H1 (cell line): ENCODE data around the gene LMBR1. TPM values are rescaled to one million over a fixed set of nuclear protein-coding genes. Genes with fewer than 3 reads are reported as not detected.
"Not testable (repeated sequence)": the region's sequence is repeated elsewhere in the genome, so short reads cannot be mapped to it uniquely, and the experiment has no call there.

Experiments
- CTCF ChIA-PET: fragments of 300-600 bp; sonication (Branson Sonifier 250); formaldehyde crosslinking; loops from one replicate; lab custom pipeline; 2021; ENCODE audit not compliant: partially characterized antibody; lab: Charles Lee
- POLR2A ChIA-PET: fragments of 300-600 bp; sonication (Branson Sonifier 250); formaldehyde crosslinking; loops from one replicate; lab custom pipeline; 2021; ENCODE audit warnings: inconsistent platforms; ENCODE audit not compliant: partially characterized antibody; lab: Charles Lee
- DNase-seq, 2 experiments: peaks; one replicate each; pipeline versions ENCODE4 v3.0.0 to v3.0.0-alpha.2; 2010 to 2022; ENCODE audit warnings: low spot score in 2 of 2, low read depth in 1 of 2, mixed read lengths in 1 of 2
- FAIRE-seq: peaks from 2 replicates; lab custom pipeline; 2011; peaks lifted over from hg19 to GRCh38; lab: Jason Lieb, UNC
- H2AFZ ChIP-seq: 2 replicates; pipeline ENCODE4 v1.8.1; 2012; ENCODE audit warnings: low read length, inconsistent platforms
- H2AK5ac ChIP-seq: 2 replicates; pipeline ENCODE4 v1.6.1; 2013; ENCODE audit warnings: low read depth, low read length
- H2BK120ac ChIP-seq: replicated peaks from 2 replicates; pipeline ENCODE3; 2013; ENCODE audit warnings: low read depth, low read length, inconsistent platforms
- H2BK12ac ChIP-seq: 2 replicates; pipeline ENCODE4 v1.6.1; 2013; ENCODE audit warnings: low read depth, low read length
- H2BK15ac ChIP-seq: 2 replicates; pipeline ENCODE4 v1.6.1; 2013; ENCODE audit warnings: low read length
- H2BK20ac ChIP-seq: 2 replicates; pipeline ENCODE4 v1.6.1; 2013; ENCODE audit warnings: low read length
- H2BK5ac ChIP-seq: 2 replicates; pipeline ENCODE4 v1.6.1; 2013; ENCODE audit warnings: low read depth, low read length
- H3K14ac ChIP-seq: 2 replicates; pipeline ENCODE4 v1.6.1; 2013; ENCODE audit warnings: inconsistent platforms; ENCODE audit not compliant: insufficient read length
- H3K18ac ChIP-seq: 2 replicates; pipeline ENCODE4 v1.6.1; 2013; ENCODE audit warnings: low read length; ENCODE audit errors: extremely low read depth
- H3K23ac ChIP-seq: 2 replicates; pipeline ENCODE4 v1.6.1; 2013; ENCODE audit warnings: inconsistent platforms; ENCODE audit not compliant: insufficient read length
- H3K23me2 ChIP-seq: 2 replicates; pipeline ENCODE4 v1.6.1; 2013; ENCODE audit warnings: low read depth, low read length
- H3K27ac ChIP-seq: 2 replicates; pipeline ENCODE4 v1.6.1; 2011; ENCODE audit warnings: low read depth, low read length, inconsistent platforms
- H3K27me3 ChIP-seq, 4 experiments: replicated peaks in 1 of 4; 1 replicate in 1 of 4; 2 replicates in 3 of 4; pipeline versions ENCODE4 v1.6.1 to v1.8.1; 2011 to 2013; ENCODE audit warnings: low read length in 3 of 4, mild to moderate bottlenecking in 3 of 4, inconsistent platforms in 2 of 4, mixed read lengths in 2 of 4, moderate library complexity in 1 of 4; ENCODE audit not compliant: control insufficient read depth in 3 of 4, insufficient read depth in 3 of 4; ENCODE audit errors: extremely low read depth in 1 of 4
- H3K36me3 ChIP-seq, 4 experiments: 2 replicates each; pipeline versions ENCODE4 v1.6.1 to v1.8.1; 2011 to 2013; ENCODE audit warnings: mild to moderate bottlenecking in 4 of 4, low read length in 3 of 4, moderate library complexity in 2 of 4, control low read depth in 1 of 4, inconsistent platforms in 1 of 4; ENCODE audit not compliant: insufficient read depth in 4 of 4, control insufficient read depth in 2 of 4
- H3K4ac ChIP-seq: replicated peaks from 2 replicates; pipeline ENCODE3; 2013; ENCODE audit warnings: low read length, low read depth, mixed read lengths, inconsistent platforms; ENCODE audit not compliant: insufficient read length
- H3K4me1 ChIP-seq, 4 experiments: replicated peaks in 1 of 4; 1 replicate in 1 of 4; 2 replicates in 3 of 4; pipeline versions ENCODE4 v1.6.1 to v1.8.1; 2011 to 2013; ENCODE audit warnings: low read length in 3 of 4, inconsistent platforms in 2 of 4, mixed read lengths in 1 of 4; ENCODE audit not compliant: insufficient read depth in 4 of 4, control insufficient read depth in 3 of 4
- H3K4me2 ChIP-seq, 2 experiments: 2 replicates each; pipeline versions ENCODE4 v1.6.1 to v1.8.1; 2011 to 2013; ENCODE audit warnings: low read depth in 2 of 2, low read length in 2 of 2, control low read depth in 1 of 2, inconsistent platforms in 1 of 2, mild to moderate bottlenecking in 1 of 2; ENCODE audit not compliant: insufficient read depth in 1 of 2
- H3K4me3 ChIP-seq, 4 experiments: fragments of 200-600, 300-600 bp in 1 of 4; sonication (generic), shearing (Covaris generic), sonication (Bioruptor Twin) in 1 of 4; 2 replicates each; pipeline versions ENCODE4 v1.5.1 to v1.8.1; 2011 to 2016; ENCODE audit warnings: low read length in 4 of 4, low read depth in 3 of 4, control low read depth in 2 of 4, inconsistent platforms in 2 of 4, mild to moderate bottlenecking in 2 of 4, mixed read lengths in 1 of 4, moderate library complexity in 1 of 4; ENCODE audit not compliant: insufficient read depth in 2 of 4; ENCODE audit errors: extremely low read depth in 1 of 4
- H3K56ac ChIP-seq: replicated peaks from 2 replicates; pipeline ENCODE3; 2013; ENCODE audit warnings: low read depth, mild to moderate bottlenecking, mixed read lengths, low read length, inconsistent platforms; ENCODE audit not compliant: insufficient read length
- H3K79me1 ChIP-seq: 2 replicates; pipeline ENCODE4 v1.6.1; 2013; ENCODE audit warnings: low read depth, low read length, control low read depth
- H3K79me2 ChIP-seq, 2 experiments: 2 replicates each; pipeline versions ENCODE4 v1.6.1 to v1.8.1; 2012 to 2013; ENCODE audit warnings: low read length in 2 of 2, mild to moderate bottlenecking in 2 of 2, inconsistent platforms in 1 of 2; ENCODE audit not compliant: insufficient read depth in 2 of 2, control insufficient read depth in 1 of 2
- H3K9ac ChIP-seq, 4 experiments: replicated peaks in 1 of 4; 1 replicate in 1 of 4; 2 replicates in 3 of 4; pipeline versions ENCODE4 v1.6.1 to v1.8.1; 2011 to 2013; ENCODE audit warnings: low read depth in 3 of 4, low read length in 3 of 4, control low read depth in 2 of 4, mild to moderate bottlenecking in 2 of 4, moderate library complexity in 2 of 4, inconsistent platforms in 1 of 4; ENCODE audit errors: extremely low read depth in 1 of 4
- H3K9me3 ChIP-seq, 2 experiments: 2 replicates each; pipeline versions ENCODE4 v1.6.1 to v1.8.1; 2012 to 2013; ENCODE audit warnings: mild to moderate bottlenecking in 2 of 2, moderate library complexity in 2 of 2, control low read depth in 1 of 2, inconsistent platforms in 1 of 2, low read depth in 1 of 2, low read length in 1 of 2, mixed read lengths in 1 of 2; ENCODE audit not compliant: insufficient read depth in 2 of 2
- H4K20me1 ChIP-seq, 2 experiments: replicated peaks in 1 of 2; 2 replicates each; pipeline versions ENCODE3 to v1.8.1; 2011 to 2013; ENCODE audit warnings: inconsistent platforms in 2 of 2, low read length in 2 of 2, mild to moderate bottlenecking in 1 of 2; ENCODE audit not compliant: insufficient read depth in 2 of 2, control insufficient read depth in 1 of 2
- H4K5ac ChIP-seq: 2 replicates; pipeline ENCODE4 v1.6.1; 2013; ENCODE audit warnings: low read length, low read depth, mixed read lengths, inconsistent platforms; ENCODE audit not compliant: insufficient read length
- H4K8ac ChIP-seq: 2 replicates; pipeline ENCODE4 v1.8.0; 2013; ENCODE audit warnings: mild to moderate bottlenecking, moderate library complexity, low read length, inconsistent platforms; ENCODE audit not compliant: insufficient read depth; ENCODE audit errors: extremely low read depth
- H4K91ac ChIP-seq: replicated peaks from 2 replicates; pipeline ENCODE3; 2013; ENCODE audit warnings: low read length, mixed read lengths, inconsistent platforms; ENCODE audit not compliant: insufficient read length
- WGBS, 2 experiments: shearing (Covaris generic) in 1 of 2; methylation state at CpG; one replicate each; pipeline versions ENCODE4 v1.1.6 to v1.1.7; 2013 to 2015; ENCODE audit warnings: low lambda C conversion rate in 2 of 2, mixed read lengths in 2 of 2, inconsistent platforms in 1 of 2, low coverage in 1 of 2, missing lambda C conversion rate in 1 of 2; ENCODE audit not compliant: insufficient replicate concordance in 2 of 2, insufficient coverage in 1 of 2, insufficient read length in 1 of 2; ENCODE audit errors: extremely low coverage in 1 of 2, missing lambda C conversion rate in 1 of 2; 5-methylcytosine and 5-hydroxymethylcytosine counted together
- polyA plus RNA-seq, 7 experiments: library from polyadenylated mRNA; depleted of rRNA in 3 of 7; stranded (reverse) in 5 of 7; unstranded in 2 of 7; fragments of >200 nt in 5 of 7; fragments of 200-250 nt in 2 of 7; gene quantifications; 1 replicate in 5 of 7; 2 replicates in 1 of 7; 4 replicates in 1 of 7; pipeline versions ENCODE4 v1.2.1 to v1.2.3, GENCODE V29; 2011 to 2013; ENCODE audit warnings: missing spikeins in 2 of 7, mixed read lengths in 2 of 7
- total RNA-seq: library from RNA; stranded (reverse); fragmentation: NEBNext Ultra II Directional; extraction: Animal tissue kit (Norgen Biotek cat#: 25700); gene quantifications from 2 replicates; pipeline ENCODE4 v1.2.1, GENCODE V29; 2021

LMBR1 gene
- total and polyA plus RNA-seq, 2 of the 8 experiments (the other 6 are each of a cell fraction or from before 2014, with no cell fraction given): 15.1 to 70.4 TPM

GRCh38 chr7:156922304-156922703 lies 29.3 kb upstream of the LMBR1 start:
- WGBS, 2 experiments: 93% methylated on average over 6 of the region's 6 CpGs; no CpG with 5 or more reads in 1 of the 2 experiments
- H4K8ac ChIP-seq, H3K14ac ChIP-seq, H2BK15ac ChIP-seq, H3K27ac ChIP-seq, H2BK20ac ChIP-seq, H3K23ac ChIP-seq, H3K27me3 ChIP-seq, H3K18ac ChIP-seq, FAIRE-seq, H3K4ac ChIP-seq, H3K9me3 ChIP-seq, H2AFZ ChIP-seq, H2BK12ac ChIP-seq, H3K9ac ChIP-seq, H3K23me2 ChIP-seq, H3K79me2 ChIP-seq, H4K91ac ChIP-seq, H3K4me2 ChIP-seq, POLR2A ChIA-PET, H3K56ac ChIP-seq, H4K20me1 ChIP-seq, H4K5ac ChIP-seq, H3K4me3 ChIP-seq, H2BK5ac ChIP-seq, H2BK120ac ChIP-seq, H2AK5ac ChIP-seq, H3K4me1 ChIP-seq, H3K79me1 ChIP-seq, H3K36me3 ChIP-seq, DNase-seq: not testable (repeated sequence)
- CTCF ChIA-PET: interaction anchor here (0.6 to 1.1 kb wide), 3 partner anchors 15 to 328 kb away, joined by 3 to 4 read pairs (median 3); no protein-coding TSS in a partner anchor
